Measurements from ENCODE around the gene MIEF2.
A peak's percentile ranks its signal among the peaks of the same experiment; 100 is the strongest.

MIEF2 gene

DNA sequence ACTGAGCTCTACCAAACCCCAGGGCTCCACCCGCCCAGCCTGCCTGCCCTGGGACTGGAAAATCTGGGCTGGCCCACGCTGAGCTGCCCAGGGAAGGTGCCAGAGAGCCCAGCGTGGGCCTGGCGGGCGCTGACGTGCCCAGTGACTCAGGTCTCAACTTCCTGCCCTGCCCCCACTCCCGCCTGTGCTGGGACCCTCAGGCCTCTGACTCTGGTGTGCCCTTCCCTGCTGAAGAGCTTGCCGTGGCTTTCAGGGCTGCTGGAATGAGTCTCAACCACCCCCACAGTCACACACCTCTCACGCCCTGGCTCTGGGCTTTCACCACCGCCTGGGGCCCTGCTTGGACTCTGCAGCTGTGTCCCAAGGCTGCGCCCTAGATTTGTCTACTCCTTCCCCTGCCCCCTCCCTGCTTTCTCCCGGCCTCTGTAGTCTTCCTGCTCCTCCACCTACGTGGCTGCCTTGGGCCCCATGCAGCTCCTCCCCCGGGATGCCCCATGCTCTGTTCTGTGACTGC, 24.7 kb upstream of the MIEF2 start:
- DNase-seq (ENCODE audit: low read depth in 1 of 2, low spot score in 1 of 2): no peak

DNA sequence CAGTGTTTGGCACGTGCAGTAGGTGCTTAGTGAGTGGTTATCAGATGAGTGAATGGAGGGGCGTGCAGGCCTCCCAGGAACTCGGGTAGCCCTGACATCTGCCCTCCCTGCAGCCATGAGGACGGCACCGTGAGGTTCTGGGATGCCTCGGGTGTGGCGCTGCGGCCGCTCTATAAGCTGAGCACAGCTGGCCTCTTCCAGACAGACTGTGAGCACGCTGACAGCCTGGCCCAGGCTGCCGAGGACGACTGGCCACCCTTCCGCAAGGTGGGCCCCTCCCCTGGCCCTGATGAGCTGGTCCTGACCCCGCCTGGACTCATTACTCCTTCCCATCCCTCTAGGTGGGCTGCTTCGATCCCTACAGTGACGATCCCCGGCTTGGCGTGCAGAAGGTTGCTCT, 24.0 kb upstream of the MIEF2 start:
- no peak for DNase-seq (ENCODE audit: low read depth in 1 of 2, low spot score in 1 of 2)

GRCh38 chr17:18237461-18237860, 23.0 kb upstream of the MIEF2 start:
- DNase-seq (ENCODE audit: low read depth in 1 of 2, low spot score in 1 of 2): no peak

DNA sequence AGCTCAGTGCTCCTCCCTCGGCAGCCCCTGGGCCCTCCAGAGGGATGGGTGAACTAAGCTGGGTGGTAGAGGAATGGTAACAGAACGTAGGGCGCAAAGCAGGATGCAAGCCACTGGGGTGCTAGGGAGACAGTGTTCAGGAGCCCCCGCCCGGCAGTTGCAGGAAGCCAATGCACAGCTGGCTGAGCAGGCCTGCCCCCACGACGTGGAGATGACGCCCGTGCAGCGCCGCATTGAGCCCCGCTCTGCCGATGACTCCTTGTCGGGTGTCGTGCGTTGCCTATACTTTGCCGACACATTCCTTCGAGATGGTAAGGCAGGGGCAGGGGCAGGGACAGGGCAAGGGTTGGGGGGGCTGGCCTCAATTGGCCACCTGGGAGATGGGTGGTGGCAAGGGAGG, 22.2 kb upstream of the MIEF2 start:
- no peak for DNase-seq (ENCODE audit: low read depth in 1 of 2, low spot score in 1 of 2)

- no peak for DNase-seq (ENCODE audit: low read depth in 1 of 2, low spot score in 1 of 2)
Observed at GRCh38 chr17:18240449-18240848, 20.0 kb upstream of the MIEF2 start.

- no peak for DNase-seq (ENCODE audit: low read depth in 1 of 2, low spot score in 1 of 2)
Observed at GRCh38 chr17:18241229-18241871, 19.1 kb upstream of the MIEF2 start.

- DNase-seq (ENCODE audit: low read depth in 1 of 2, low spot score in 1 of 2): no peak
Observed at GRCh38 chr17:18245038-18245776, 15.3 kb upstream of the MIEF2 start.

DNA sequence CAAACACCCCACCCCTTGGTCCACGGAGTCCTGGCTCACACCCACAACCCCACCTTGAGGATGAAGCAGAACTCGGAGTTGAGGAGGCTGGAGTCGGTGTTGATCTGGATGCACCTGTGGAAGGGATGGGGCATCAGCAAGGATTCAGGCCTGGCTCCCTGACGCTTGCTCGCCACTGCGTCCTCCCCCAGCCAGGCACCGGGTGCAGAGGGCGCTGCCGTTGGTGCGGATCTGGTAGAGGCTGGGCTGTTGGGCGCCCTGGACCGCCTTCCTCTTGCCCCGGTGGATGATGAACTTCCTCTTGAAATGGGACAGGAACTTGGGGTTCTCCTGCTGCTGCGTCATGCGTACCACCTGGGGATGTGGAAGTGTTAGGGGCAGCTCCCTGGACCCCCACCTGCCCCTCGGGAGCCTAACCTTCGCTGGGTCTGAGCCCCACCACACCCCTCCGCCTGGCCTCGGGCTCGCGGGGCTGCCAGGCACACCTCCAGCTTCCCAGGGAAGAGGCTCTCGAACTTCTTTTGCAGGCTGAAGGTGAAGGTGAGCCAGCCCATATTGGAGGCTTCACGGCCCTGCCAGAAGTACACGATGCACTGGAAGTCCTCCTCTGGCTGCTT, 14.2 kb upstream of the MIEF2 start:
- no peak for DNase-seq (ENCODE audit: low read depth in 1 of 2, low spot score in 1 of 2)

DNA sequence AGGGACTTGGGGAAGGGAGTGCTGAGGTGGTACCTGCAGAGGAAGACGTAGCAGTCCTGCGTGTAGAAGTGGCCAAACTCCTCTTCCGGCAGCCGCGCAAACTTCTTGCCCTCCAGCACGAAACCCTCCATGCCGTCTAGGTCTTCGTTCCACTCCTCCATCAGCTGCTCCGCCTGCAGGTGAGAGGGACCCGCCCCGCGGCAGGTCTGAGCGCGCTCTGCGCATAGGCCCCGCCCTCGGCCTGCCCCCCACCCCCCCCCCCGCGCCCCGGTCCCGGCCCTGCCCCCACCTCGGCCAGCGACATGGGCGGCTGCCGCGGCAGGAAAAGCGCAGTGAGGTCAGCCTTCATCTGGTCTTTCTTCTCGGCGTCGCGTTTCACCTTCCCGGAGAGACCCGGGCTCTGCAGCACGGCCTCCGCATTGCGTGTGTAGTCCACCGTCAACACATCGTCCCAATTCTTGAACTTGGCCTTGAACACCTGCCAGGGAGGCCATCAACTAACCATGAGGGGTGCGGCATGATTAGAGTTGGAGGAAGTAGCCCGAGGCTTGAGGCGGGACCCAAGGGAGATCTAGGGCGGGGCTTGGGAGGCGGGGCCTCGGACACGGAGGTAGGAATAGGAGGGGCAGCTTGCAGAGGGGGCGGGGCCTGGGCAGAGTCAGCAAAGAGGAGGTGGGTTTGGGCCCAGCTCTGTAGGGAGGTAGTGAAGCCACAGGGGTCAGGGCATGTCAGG, 13.4 kb upstream of the MIEF2 start:
- DNase-seq (ENCODE audit: low read depth in 1 of 2, low spot score in 1 of 2): no peak

DNA sequence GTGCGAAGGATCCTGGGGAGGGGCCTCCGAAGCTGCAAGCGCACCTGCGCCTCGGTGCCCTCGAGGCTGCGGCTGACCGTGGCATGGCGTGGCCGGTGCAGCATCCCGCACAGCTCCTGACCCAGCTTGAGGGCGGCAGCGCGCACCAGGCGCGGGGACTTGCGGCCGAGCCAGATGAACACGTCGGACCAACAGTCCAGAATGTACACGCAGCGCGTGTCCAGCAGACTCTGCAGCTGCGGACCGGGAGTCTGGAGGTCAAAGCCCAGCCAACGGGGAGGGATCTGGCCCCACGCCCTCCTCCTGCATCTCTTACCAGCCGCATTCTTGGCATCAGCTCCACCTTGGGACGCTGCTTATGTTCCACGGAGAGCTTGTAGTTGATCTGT, 12.9 kb upstream of the MIEF2 start:
- no peak for DNase-seq (ENCODE audit: low read depth in 1 of 2, low spot score in 1 of 2)

DNA sequence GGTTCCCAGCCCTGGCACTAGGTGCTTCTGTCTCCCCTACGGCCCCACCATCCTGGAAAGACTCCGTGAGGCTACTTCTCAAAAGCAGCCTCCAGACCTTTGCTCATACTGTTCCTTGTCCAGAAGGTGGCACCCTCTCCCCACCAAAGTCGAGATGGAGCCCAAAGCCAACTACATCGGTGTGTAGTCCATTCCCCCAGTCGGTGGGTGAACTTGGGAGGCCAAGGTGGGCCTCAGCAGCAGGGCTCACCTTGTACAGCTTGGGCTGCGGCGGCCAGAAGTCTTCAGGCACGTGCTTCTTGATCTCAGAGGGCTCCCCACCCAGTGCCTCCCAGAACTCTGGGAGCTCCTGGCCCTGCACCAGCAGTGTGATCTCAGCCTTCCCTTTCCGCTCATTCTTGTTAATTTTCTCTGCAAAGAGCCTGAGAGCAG, 12.1 kb upstream of the MIEF2 start:
- peak; percentile 38 to 54 for DNase-seq (ENCODE audit: low read depth in 1 of 2, low spot score in 1 of 2)

GRCh38 chr17:18248811-18249210, 11.7 kb upstream of the MIEF2 start:
- DNase-seq (ENCODE audit: low read depth in 1 of 2, low spot score in 1 of 2): no peak

- no peak for DNase-seq (ENCODE audit: low read depth in 1 of 2, low spot score in 1 of 2)
Observed at GRCh38 chr17:18250259-18250658, 10.2 kb upstream of the MIEF2 start.

- no peak for DNase-seq (ENCODE audit: low read depth in 1 of 2, low spot score in 1 of 2)
Observed at GRCh38 chr17:18250708-18251107, 9.8 kb upstream of the MIEF2 start.

- no peak for DNase-seq (ENCODE audit: low read depth in 1 of 2, low spot score in 1 of 2)
Observed at GRCh38 chr17:18251204-18251603, 9.3 kb upstream of the MIEF2 start.

DNA sequence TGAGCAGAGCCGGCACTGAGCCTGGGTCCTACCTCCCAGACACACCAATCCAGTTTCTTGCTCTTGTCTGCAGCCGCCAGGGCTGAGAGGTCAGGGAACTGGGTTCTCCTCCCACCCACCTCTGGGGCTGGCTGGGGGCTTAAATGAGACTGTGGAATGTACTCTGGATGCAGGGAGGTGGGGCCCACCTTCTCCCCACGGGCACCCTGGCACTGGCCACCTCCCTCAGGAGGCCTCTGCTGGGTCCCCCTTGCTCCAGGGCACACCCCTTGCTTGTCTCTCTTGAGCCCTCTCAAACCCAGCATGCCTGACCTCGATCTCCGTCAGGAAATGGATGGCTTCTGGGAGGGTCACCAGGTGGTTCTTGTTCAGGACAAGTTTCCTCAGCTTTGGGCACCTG, 8.3 kb upstream of the MIEF2 start:
- no peak for DNase-seq (ENCODE audit: low read depth in 1 of 2, low spot score in 1 of 2)

DNA sequence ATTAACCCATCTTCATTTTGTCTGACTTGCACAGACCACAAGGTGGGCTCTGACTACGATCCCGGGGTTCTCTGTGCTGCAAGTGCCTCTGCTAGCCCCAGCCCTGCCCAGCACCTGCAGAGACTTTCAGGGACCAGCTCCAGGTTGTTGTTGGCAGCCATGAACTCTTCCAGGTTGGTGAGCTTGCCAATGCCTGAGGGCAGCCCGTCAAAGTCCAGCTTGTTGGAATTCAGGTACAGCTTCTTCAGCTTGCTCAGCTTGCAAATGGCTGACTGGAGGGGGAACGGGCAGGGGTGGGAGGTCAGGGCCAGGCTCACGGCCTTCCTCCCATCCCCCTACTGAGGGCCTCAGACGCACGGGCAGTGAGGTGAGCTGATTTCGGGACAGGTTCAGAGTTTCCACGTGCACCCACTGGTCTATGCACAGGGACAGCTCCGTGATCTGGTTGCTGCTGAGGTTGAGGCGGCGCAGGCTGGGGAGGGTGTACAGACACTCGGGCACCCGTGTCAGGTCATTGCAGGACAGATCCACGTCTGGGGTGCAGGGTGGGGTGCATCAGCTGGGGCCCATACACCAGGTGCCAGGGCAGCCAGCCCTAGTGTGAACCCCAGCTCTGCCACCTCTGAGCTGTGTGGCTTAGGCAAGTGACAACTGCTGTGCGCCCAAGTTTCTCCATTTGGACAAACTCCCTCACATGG, 7.1 kb upstream of the MIEF2 start:
- no peak for DNase-seq (ENCODE audit: low read depth in 1 of 2, low spot score in 1 of 2)

DNA sequence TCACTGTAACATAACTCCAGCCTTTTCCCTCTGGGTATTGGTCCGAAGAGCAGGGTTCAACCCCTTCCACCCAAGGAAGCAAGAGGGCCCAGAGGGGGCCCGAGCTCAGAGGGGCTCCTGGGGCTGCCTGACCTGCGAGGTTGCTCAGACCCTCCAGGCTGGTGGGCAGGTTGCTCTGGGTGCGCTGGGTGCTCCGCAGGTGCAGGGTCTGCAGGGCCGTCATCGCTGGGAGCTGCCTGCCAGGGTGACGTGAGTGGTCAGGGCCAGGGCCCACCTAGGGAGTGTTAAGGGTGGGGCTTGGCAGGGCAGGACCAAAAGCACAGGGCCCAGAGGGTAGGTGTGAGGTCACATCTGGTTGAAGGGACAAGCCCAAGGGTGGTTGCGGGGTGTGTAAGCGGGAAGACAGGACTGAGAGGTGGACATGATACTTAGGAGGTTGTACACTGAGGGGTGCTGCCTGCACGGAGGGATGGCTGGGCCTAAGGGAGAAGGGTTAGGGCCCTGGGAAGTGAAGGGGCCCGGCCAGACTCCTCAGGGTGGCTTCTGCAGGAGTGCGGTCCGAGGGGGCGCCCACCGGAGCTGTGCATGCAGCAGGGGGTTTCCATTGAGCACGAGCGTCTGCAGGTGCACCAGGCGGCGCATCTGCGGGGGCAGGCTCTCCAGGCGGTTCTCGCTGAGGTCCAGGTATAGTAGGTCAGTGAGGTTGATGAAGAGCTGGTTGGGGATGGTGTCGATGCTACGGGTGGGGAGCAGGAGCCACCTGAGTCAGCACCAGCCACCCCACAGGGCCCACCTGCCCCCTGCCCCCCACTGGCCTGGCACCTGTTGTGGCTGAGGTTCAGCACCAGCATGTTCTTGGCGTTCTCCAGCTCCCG, 6.3 kb upstream of the MIEF2 start:
- DNase-seq (ENCODE audit: low read depth in 1 of 2, low spot score in 1 of 2): no peak

- DNase-seq (ENCODE audit: low read depth in 1 of 2, low spot score in 1 of 2): no peak
Observed at GRCh38 chr17:18254888-18255649, 5.4 kb upstream of the MIEF2 start.
